Activated T-cell treated with anti-CD3 and anti-CD28 coated beads, Interleukin-2, amount 50 U/mL, for 4 hours (primary cell): ENCODE data around the gene SLC26A11. TPM values are rescaled to one million over a fixed set of nuclear protein-coding genes. Genes with fewer than 3 reads are reported as not detected.
"Not testable (repeated sequence)": the region's sequence is repeated elsewhere in the genome, so short reads cannot be mapped to it uniquely, and the experiment has no call there.

Experiments used
- ATAC-seq, 2 donors: fragments of 200-7000 bp; cut with Tn5 transposase; one replicate each; pipeline ENCODE4 v1.10.0; 2021
- DNase-seq: peaks from one replicate; pipeline ENCODE4 v3.0.0-alpha.2; 2020
- H3K27me3 Mint-ChIP-seq: one replicate; pipeline ENCODE4 v1.8.0; 2021; ENCODE audit warnings: low read depth, mixed read lengths
- H3K36me3 Mint-ChIP-seq: one replicate; pipeline ENCODE4 v1.8.0; 2022; ENCODE audit warnings: mixed read lengths; ENCODE audit not compliant: insufficient read depth
- H3K4me1 Mint-ChIP-seq: one replicate; pipeline ENCODE4 v1.8.0; 2021; ENCODE audit warnings: low read depth, mixed read lengths
- H3K4me3 Mint-ChIP-seq: one replicate; pipeline ENCODE4 v1.8.0; 2021; ENCODE audit warnings: mild to moderate bottlenecking, moderate library complexity, mixed read lengths
- H3K9me3 Mint-ChIP-seq: one replicate; pipeline ENCODE4 v1.8.0; 2021; ENCODE audit warnings: mixed read lengths
- total RNA-seq, 3 donors: library from RNA; stranded (reverse); gene quantifications; one replicate each; pipeline ENCODE4 v1.2.1, GENCODE V29; 2021

Gene SLC26A11
- total RNA-seq, 3 donors from 2014 or later: 15.8 to 16.5 (median 16.4) TPM

- DNase-seq (no peak), ATAC-seq (no peak)
- Mint-ChIP-seq H3K36me3 (no peaks in the 10 kb centered on the region), H3K27me3 (peaks cover 8% of the 10 kb centered on the region), H3K4me1 (no peaks in the 10 kb centered on the region), H3K4me3 (no peak overlapping the region), H3K9me3 (no peaks in the 10 kb centered on the region)
Observed at GRCh38 chr17:80187515-80187941, 32.7 kb upstream of the SLC26A11 start.

GRCh38 chr17:80189611-80190010, 30.6 kb upstream of the SLC26A11 start:
- H3K4me3 Mint-ChIP-seq: no peak overlapping the region
- no peak for DNase-seq
- no peaks in the 10 kb centered on the region for H3K9me3 Mint-ChIP-seq
- peaks cover 6% of the 10 kb centered on the region for H3K27me3 Mint-ChIP-seq
- no peak for ATAC-seq
- H3K4me1 Mint-ChIP-seq: no peaks in the 10 kb centered on the region
- no peaks in the 10 kb centered on the region for H3K36me3 Mint-ChIP-seq

- H3K36me3 Mint-ChIP-seq: no peaks in the 10 kb centered on the region
- no peak overlapping the region for H3K4me3 Mint-ChIP-seq
- ATAC-seq: no peak
- peaks cover 6% of the 10 kb centered on the region for H3K27me3 Mint-ChIP-seq
- H3K4me1 Mint-ChIP-seq: no peaks in the 10 kb centered on the region
- DNase-seq: no peak
- H3K9me3 Mint-ChIP-seq: no peaks in the 10 kb centered on the region
Observed at GRCh38 chr17:80190716-80191115, 29.5 kb upstream of the SLC26A11 start.

- no peaks in the 10 kb centered on the region for H3K36me3 Mint-ChIP-seq
Observed at GRCh38 chr17:80191192-80191591, 29.0 kb upstream of the SLC26A11 start.

GRCh38 chr17:80191865-80192661, 28.2 kb upstream of the SLC26A11 start:
- H3K4me1 Mint-ChIP-seq: no peaks in the 10 kb centered on the region
- H3K27me3 Mint-ChIP-seq: peaks cover 6% of the 10 kb centered on the region
- H3K9me3 Mint-ChIP-seq: no peaks in the 10 kb centered on the region
- DNase-seq: no peak
- no peak overlapping the region for H3K4me3 Mint-ChIP-seq
- H3K36me3 Mint-ChIP-seq: no peaks in the 10 kb centered on the region
- no peak for ATAC-seq

More at GRCh38 chr17:80191192-80191591, 29.0 kb upstream of the SLC26A11 start:
- no peaks in the 10 kb centered on the region for H3K9me3 Mint-ChIP-seq
- H3K4me1 Mint-ChIP-seq: no peaks in the 10 kb centered on the region
- no peak overlapping the region for H3K4me3 Mint-ChIP-seq
- H3K27me3 Mint-ChIP-seq: peaks cover 6% of the 10 kb centered on the region
- no peak for ATAC-seq
- DNase-seq: no peak

- H3K36me3 Mint-ChIP-seq: no peaks in the 10 kb centered on the region
- peaks cover 3% of the 10 kb centered on the region for H3K27me3 Mint-ChIP-seq
- no peaks in the 10 kb centered on the region for H3K4me1 Mint-ChIP-seq
- no peak for DNase-seq
- H3K4me3 Mint-ChIP-seq: no peak overlapping the region
- H3K9me3 Mint-ChIP-seq: no peaks in the 10 kb centered on the region
- ATAC-seq: no peak
Observed at GRCh38 chr17:80195141-80195540, 25.1 kb upstream of the SLC26A11 start.

GRCh38 chr17:80195671-80196529, 24.3 kb upstream of the SLC26A11 start:
- peak; percentile 63 for DNase-seq
- ATAC-seq: peak; percentile 52 to 60
- H3K4me3 Mint-ChIP-seq: no peak overlapping the region
- H3K4me1 Mint-ChIP-seq: no peaks in the 10 kb centered on the region
- H3K36me3 Mint-ChIP-seq: no peaks in the 10 kb centered on the region
- peaks cover 3% of the 10 kb centered on the region for H3K27me3 Mint-ChIP-seq
- no peaks in the 10 kb centered on the region for H3K9me3 Mint-ChIP-seq

- ATAC-seq (no peak), DNase-seq (no peak)
- Mint-ChIP-seq H3K4me3 (no peak overlapping the region), H3K4me1 (no peaks in the 10 kb centered on the region), H3K36me3 (no peaks in the 10 kb centered on the region), H3K9me3 (no peaks in the 10 kb centered on the region), H3K27me3 (no peaks in the 10 kb centered on the region)
Observed at GRCh38 chr17:80196652-80197051, 23.6 kb upstream of the SLC26A11 start.

GRCh38 chr17:80198144-80198661, 22.0 kb upstream of the SLC26A11 start:
- H3K4me3 Mint-ChIP-seq: no peak overlapping the region
- H3K27me3 Mint-ChIP-seq: no peaks in the 10 kb centered on the region
- H3K36me3 Mint-ChIP-seq: no peaks in the 10 kb centered on the region
- DNase-seq: no peak
- H3K9me3 Mint-ChIP-seq: no peaks in the 10 kb centered on the region
- no peak for ATAC-seq
- no peaks in the 10 kb centered on the region for H3K4me1 Mint-ChIP-seq

GRCh38 chr17:80199295-80199694, 20.9 kb upstream of the SLC26A11 start:
- H3K36me3 Mint-ChIP-seq, H3K27me3 Mint-ChIP-seq, H3K9me3 Mint-ChIP-seq, DNase-seq, H3K4me1 Mint-ChIP-seq, H3K4me3 Mint-ChIP-seq, ATAC-seq: not testable (repeated sequence)

- H3K27me3 Mint-ChIP-seq: no peaks in the 10 kb centered on the region
- no peak overlapping the region for H3K4me3 Mint-ChIP-seq
- no peaks in the 10 kb centered on the region for H3K4me1 Mint-ChIP-seq
- no peaks in the 10 kb centered on the region for H3K9me3 Mint-ChIP-seq
- no peaks in the 10 kb centered on the region for H3K36me3 Mint-ChIP-seq
- no peak for ATAC-seq
- DNase-seq: no peak
Observed at GRCh38 chr17:80201446-80201845, 18.8 kb upstream of the SLC26A11 start.

GRCh38 chr17:80202197-80202596, 18.0 kb upstream of the SLC26A11 start:
- ATAC-seq (no peak), DNase-seq (no peak)
- Mint-ChIP-seq H3K4me1 (no peaks in the 10 kb centered on the region), H3K9me3 (no peaks in the 10 kb centered on the region), H3K36me3 (no peaks in the 10 kb centered on the region), H3K27me3 (no peaks in the 10 kb centered on the region), H3K4me3 (no peak overlapping the region)

GRCh38 chr17:80203471-80203963, 16.7 kb upstream of the SLC26A11 start:
- Mint-ChIP-seq H3K36me3 (no peaks in the 10 kb centered on the region), H3K9me3 (no peaks in the 10 kb centered on the region), H3K4me3 (no peak overlapping the region), H3K4me1 (no peaks in the 10 kb centered on the region), H3K27me3 (no peaks in the 10 kb centered on the region)
- no peak for ATAC-seq
- DNase-seq: no peak

GRCh38 chr17:80204626-80205468, 15.4 kb upstream of the SLC26A11 start:
- Mint-ChIP-seq H3K27me3 (no peaks in the 10 kb centered on the region), H3K36me3 (no peaks in the 10 kb centered on the region), H3K4me1 (no peaks in the 10 kb centered on the region), H3K9me3 (no peaks in the 10 kb centered on the region), H3K4me3 (no peak overlapping the region)
- ATAC-seq (no peak), DNase-seq (no peak)
